Measurements from ENCODE around the gene PKN1.

PKN1 gene

DNA sequence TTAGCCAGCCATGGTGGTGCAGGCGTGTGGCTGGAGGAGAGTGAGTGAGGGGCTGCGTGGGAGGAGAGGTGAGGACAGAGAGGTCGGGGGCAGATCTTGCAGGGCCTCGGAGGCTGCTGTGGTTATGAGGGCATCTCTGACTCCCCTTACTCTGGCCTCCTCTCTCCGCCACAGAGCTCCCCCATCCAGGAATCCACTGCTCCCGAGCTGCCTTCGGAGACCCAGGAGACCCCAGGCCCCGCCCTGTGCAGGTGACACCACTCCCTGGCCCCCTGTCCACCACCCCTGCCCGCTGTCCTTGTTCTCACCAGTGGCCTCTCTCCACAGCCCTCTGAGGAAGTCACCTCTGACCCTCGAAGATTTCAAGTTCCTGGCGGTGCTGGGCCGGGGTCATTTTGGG is 34.3 kb downstream of the PKN1 start:
- no peak for DNase-seq (ENCODE audit: low spot score)

DNA sequence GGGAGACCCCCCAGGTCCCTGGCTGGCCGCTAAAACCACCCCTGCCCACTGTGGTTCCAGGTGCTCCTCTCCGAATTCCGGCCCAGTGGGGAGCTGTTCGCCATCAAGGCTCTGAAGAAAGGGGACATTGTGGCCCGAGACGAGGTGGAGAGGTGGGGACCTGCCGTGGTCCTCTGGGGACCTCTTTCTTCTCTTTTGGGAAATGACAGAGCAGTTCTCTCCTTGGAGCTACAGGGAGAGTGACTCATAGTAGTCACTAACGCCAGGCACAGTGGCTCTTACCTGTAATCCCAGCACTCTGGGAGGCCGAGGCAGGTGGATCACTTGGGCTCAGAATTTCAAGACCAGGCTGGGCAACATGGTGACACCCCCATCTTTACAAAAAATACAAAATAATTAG is 34.7 kb downstream of the PKN1 start:
- DNase-seq (ENCODE audit: low spot score): no peak

DNA sequence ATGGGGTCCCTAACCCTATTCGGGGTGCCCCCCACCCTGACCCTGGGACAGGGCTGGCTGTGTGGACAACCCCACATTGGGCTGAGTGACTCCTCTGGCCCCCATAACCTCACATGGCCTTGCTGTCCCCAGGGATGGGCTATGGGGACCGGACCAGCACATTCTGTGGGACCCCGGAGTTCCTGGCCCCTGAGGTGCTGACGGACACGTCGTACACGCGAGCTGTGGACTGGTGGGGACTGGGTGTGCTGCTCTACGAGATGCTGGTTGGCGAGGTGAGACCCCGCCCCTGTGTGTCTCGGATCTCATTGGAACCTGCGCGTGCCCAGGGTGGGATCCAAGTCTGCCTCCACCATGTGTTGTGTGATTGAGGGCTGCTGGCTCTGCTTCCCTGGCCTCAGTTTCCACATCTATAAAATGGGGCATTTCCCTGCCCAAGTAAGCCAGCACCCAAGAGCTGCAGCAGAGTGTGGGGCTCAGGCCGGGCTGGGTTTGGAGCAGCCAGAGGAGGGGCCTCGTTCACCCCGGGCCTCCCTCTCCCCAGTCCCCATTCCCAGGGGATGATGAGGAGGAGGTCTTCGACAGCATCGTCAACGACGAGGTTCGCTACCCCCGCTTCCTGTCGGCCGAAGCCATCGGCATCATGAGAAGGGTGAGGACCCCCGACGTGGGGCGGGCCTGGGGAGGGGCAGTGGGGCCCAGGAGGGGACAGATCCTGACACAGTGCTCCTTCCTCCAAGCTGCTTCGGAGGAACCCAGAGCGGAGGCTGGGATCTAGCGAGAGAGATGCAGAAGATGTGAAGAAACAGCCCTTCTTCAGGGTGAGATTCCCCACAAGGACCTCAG is 37.1 kb downstream of the PKN1 start:
- no peak for DNase-seq (ENCODE audit: low spot score)

DNA sequence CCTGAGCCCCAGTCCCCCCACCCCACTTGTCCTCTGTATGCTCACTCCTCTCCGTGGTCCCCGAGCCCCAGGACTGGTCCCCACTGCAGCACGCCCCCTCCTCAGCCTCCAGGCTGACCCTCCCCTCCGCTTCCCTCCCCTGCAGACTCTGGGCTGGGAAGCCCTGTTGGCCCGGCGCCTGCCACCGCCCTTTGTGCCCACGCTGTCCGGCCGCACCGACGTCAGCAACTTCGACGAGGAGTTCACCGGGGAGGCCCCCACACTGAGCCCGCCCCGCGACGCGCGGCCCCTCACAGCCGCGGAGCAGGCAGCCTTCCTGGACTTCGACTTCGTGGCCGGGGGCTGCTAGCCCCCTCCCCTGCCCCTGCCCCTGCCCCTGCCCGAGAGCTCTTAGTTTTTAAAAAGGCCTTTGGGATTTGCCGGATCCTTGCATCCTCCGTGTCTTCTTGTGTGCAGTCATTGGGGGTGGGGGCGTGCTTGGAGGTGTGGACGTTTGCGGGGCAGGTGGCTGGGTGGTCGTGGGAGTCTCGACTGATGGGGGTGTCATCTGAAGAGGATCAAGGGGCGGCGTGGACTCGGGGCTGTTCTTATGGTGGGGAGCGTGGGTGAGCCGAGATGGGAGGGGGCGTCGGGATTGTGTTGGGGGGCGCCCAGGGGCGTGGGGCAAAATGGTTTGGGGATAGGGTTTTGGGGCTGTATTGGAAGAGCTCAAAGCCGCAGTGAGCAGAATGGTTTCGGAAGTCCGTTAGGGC is 38.5 kb downstream of the PKN1 start:
- DNase-seq (ENCODE audit: low spot score): no peak

DNA sequence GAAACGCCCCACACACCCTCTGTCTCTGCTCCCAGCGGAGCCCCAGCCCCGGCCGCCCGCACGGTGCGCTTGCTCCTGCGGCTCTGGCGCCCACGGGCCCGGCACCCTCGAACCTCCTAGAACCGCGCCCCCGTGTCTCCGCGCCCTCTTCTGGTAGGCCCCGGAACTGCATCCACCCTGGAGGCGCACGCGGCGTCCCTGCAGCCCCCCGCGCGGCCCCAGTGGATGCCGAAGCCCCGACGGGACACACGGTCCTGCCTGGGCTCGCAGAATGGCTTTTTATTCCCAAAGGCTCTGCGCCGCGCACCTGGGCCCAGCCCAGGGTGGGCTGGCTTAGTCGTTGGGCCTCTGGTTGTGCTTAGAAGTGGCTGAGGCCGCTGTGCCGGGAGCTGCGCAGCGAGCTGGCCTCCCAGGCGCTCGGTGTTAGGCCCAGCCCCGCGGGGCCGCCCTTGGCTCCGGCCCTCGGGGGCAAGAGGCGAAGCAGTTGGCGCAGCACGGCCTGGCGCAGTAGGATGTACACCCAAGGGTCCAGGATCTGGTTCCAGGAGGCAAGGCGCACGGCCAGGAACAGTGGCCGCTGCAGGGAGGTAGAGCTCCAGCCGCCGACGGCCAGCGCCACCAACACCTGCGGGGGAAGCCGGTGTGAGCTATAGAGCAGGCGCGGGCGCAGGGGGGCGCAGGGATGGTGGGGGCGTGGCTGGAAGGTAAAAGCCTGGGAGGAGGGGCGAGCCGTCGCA is 39.3 kb downstream of the PKN1 start:
- peak; percentile 82 for DNase-seq (ENCODE audit: low spot score)

DNA sequence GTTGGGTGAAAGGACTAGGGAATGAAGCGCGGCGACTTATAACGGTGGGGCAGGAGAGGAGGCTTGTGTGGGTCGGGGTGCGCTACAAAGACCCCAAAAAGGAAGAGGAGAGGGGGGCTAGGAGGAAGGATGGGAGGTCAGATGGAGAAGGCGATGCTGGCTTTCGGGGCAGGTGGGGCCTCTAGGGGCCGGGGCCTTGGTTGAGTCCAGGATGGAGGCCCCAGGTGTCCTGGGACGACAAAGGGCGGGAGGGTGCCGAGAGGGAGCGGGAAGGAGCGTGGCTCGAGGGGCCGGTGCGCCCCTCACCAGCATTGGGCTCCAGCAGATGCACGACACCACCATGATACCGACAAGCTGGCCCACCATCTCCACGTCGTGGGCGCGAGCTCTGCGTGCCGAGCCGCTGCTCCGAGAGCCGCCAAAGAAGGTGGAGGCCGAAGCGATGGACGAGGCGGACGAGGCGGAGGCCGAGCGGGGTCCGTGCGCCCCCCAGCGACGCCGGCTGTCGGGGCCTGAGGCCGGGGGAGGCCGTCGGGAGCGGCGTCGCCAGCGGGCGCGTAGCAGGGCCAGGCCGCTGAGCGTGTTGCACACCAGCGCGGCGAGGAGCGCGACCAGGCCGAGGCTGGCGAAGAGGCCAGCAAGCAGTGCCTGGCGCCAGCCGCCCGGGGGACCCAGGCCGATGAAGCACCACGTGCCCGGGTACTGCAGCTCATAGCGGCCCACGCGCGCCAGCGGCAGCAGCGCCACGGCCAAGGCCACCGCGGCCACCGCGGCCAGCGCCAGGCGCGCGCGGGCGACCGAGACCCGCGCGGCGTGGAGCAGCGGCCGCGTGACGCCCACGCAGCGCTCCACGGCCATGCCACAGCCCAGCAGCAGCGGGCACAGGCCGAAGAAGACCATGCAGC is 40.2 kb downstream of the PKN1 start:
- DNase-seq (ENCODE audit: low spot score): no peak

DNA sequence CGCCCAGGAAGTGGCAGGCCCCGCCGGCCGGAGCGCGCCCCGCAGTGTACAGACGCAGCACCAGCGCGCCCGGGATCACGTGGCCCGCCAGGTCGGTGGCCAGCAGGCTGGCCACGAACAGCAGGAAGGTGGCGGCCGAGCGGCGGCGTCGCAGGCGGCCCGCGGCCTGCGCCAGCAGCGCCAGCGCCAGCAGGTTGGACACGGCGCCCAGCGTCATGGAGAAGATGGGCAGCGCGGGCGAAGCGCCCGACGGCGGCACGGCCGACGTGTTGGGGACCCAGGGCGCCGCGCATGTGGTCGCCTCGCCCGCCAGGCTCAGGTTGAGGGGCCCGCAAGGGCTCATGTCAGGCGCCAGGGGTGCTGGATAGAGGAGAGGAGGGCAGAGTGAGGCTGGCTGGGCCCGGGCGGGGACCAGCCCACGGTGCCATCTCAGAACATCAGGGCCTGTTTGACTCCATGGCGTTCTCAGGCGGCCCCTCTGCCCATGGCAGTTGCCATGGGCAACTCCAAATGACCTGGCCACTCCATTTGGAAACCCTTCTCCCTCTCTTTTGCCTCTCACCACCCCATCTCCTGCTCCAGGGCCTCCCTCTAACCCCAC is 41.0 kb downstream of the PKN1 start:
- DNase-seq (ENCODE audit: low spot score): no peak

DNA sequence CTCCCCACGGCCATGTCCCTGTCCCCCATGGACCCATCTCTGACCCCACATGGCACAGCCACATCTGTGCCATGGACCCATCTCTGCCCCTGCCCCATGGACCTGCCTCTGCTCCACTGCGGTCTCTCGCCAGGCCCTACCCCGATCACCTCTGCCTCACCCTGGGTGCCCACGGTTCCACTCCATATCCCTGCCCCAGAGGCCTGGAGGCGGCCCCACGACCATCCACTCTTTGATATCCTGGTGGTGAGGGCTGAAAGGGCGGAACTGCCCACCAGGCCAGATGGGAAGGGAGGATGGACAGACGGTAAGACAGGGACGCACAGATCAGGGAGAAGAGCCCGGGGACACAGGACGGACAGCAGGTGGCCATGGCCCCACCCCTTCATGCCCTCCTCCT is 41.7 kb downstream of the PKN1 start:
- no peak for DNase-seq (ENCODE audit: low spot score)

DNA sequence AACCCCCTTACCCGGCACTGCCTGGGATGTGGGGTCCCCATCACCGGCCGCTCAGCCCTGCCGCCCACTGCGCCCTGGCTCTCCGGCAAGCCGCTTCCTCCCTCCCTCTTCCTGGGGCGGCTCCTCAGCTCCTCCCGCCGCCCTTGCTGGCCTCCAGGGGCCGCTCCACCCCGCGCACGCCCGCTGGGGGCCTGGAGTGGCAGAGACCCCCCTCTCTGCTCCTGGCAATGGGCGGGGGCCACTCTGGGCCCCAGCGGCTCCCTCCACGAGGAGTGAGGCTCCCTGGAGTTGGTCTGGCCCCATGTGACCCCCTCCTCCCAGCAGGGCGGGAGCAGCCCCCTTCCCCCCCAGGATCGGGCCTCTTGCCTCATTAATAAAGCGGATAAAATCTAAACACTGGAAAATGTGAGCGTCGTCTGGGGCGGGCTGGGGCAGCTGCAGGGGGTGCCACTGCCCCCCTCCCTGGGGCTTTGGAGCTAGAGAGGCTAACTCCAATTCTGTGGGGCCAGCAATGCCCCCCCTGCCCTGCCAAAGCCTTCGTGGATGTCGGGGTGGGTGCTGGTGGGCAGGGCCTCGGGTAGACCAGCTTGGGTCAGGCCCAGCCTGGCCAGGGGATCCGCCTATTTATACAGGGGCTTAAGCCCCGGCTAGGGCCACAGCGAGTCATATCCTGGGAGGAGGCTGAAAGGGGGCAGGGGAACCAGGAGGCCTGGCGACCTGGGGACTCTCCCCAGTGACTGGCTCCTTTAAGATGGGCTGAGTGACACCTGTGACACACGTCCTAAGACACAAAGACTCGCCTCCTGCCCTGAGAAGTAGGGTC is 42.4 kb downstream of the PKN1 start, which contains the start of gene PTGER1:
Gene PTGER1, minus strand, starts transcription at position 104 of the 823 bp plus-strand sequence. CDS start 1,034 bp downstream, outside the sequence.
- peak; percentile 58 for DNase-seq (ENCODE audit: low spot score)

DNA sequence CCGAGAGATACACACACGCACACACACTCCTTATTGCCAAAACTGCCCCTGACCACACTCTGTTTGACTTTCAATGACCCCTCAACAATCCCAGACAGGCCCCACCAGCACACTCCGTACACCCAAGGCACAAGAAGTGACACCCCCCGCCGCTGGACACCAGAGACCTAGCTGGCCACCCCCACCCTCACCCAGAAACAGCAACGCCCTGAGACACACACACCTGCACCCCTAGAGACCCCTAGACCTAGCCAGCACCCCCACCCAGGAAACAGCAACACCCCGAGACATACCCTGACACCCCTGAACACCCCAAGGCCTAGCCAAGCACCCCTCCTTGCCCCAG is 43.2 kb downstream of the PKN1 start:
- no peak for DNase-seq (ENCODE audit: low spot score)

DNA sequence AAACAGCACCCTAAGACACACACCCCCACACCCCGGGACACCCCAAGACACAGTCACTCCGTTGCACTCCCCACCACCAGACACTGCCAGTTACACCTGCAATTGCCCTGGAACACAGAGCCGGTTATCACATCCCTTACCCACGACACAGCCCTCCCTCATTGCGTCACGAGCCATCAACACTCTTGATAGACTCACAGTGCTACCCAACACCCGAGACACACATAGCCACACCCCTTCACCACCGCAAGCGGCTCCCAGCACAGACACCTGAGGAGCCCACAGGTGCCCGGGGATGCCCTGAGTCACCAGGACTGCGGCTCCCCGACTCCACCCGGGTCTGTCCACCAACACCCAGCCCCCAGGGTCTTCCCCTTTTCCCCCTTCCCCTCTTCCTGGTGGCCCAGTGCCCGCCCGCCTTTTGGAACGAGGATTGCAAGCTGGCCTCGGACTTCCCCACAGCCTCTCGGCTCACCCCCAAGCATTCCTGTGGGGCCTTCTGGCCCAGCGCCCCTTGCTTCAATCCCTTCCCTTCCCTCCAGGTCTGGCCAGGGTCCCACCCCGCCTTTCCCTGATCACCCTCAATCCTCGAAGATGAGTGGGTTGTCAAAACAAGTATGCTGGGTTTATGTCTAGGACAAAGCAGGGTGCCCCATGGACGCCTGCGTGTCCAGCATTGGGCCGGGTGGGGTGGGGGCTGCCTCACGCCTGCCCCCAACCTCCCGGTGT is 43.7 kb downstream of the PKN1 start:
- DNase-seq (ENCODE audit: low spot score): peak; percentile 80

DNA sequence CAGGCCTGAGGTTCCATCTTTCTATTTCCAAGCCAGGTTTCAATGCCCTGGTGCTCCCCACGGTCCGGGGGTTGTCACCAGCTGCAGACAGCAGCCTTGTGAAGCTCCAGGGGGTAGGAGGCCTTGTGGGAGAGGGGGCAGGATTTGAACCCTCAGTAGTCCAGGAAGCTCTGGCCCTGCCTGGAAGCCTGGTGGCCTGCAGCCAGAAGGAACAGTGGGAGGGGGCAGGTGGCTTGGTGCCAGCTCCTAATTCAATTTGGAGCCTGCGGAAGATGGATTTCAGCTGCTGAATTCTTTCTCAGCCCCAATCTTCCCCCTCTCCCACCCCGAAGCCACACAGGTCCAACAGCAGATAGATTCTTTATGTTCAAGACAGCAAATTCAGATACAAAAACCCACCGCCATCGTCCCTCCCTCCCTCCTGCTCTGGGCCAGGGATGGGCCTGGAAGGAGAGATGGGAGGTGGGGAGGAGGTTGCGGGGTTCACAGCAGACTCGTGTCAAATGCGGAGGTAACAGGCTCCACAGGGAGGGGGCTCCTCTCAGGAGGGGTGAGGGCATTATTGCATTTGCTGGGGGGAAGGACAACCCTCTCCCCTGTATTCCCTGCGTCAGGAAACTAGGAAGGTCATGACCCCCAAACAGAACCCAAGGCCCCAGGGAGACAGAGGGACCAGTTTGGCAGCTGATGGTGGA is 44.5 kb downstream of the PKN1 start:
- DNase-seq (ENCODE audit: low spot score): no peak

DNA sequence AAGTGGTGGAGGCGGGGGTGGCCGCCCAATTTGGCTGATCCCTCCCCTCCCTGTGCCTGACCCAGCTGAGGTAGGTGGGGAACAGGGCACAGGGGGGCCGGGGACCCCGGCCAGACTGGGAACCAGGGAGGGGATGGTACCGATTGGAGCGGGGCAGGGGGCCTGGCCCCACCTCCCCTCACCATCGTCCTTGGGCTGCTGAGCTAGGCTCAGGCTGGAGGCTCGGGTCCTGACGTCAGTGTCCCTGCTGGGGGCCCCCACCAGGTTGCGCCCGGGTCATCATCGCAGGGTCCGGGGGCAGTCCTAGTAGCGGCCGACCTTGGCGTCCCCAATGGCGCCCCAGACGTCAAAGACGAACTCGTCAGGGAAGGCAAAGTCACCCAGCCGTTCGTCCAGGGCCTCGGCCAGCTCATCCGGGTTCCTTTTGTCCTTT is 45.0 kb downstream of the PKN1 start:
- no peak for DNase-seq (ENCODE audit: low spot score)

DNA sequence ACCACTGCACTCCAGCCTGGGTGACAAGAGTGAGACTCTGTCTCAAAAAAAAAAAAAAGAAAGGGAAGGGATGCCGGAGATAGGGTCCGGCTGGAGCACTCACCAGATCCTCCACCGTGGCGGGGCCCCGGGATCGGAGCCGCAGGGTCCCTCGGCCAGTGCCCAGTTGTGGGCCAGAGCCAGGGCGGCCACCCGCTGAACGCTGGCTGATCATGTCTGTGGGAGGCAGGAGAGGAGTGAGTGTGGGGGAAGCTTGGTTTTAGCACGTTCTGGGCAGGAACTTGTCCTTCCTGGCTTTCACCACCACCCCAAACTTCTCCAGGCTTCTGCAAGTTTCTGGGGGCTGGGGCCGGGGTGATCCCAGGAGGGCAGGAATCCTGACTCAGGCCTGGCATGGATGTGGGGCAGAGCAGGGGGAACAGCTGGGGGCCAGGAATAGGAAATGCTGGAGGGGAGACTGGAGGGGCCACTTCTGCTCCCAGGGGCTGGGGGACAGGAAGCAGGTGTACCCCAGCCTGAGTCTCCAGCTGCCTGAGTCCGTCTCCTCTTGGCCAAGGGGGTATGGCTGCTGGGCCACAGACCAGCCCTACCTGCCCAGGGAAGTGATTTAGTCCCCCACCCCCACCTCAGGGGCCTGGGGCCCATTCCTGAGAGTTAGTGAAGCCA is 46.3 kb downstream of the PKN1 start:
- no peak for DNase-seq (ENCODE audit: low spot score)

DNA sequence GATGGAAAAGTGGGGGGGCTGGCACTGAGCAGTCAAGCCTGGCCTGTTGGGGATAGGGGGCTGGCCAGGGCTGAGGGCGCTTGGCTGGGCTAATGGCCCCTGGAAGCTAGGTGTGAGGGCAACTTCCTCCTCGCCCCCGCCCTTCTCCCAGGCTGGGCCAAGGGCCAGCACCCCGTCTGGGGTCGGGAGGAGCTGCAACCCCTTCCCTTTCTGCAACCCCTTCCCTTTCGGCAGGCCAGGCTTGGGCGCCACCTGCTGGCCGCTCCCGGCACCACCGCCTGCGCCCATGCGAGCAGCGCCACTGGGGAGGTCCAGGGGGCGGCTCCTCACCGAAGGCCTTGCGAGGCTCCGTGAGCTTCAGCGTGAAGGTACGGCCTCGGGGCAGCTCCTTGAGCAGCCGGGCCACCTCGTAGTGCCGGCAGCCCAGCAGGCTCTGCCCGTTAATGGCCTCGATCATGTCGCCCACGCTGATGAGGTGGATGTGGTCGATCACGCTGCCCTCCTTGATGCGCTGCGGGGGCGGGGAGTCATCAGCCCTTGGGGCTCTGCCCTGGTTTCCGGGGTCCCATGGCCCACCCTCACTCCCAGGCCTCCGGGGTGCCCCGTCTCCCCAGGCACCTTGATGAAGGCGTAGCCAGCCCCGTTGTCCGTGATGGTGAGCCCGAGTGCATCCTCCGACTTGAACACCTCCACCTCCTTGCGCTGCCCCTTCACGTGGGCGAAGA is 47.0 kb downstream of the PKN1 start:
- DNase-seq (ENCODE audit: low spot score): peak; percentile 45

DNA sequence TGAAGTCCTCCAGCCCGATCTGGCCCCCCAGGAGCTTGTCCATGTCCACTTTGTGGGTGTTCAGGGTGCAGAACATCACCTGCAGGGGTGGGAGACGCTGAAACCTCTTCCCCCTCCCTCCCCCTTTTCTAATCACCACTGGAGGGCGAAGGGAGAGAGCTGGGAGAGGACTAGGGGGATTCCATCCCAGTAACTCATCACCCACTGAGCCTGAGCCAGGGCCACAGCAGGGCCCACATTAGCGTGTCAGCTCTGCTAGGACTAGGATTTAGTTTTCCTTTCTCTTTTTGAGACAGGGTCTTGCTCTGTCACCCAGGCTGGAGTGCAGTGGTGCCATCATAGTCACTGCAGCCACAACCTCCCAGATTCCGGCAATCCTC is 47.6 kb downstream of the PKN1 start:
- DNase-seq (ENCODE audit: low spot score): no peak

DNA sequence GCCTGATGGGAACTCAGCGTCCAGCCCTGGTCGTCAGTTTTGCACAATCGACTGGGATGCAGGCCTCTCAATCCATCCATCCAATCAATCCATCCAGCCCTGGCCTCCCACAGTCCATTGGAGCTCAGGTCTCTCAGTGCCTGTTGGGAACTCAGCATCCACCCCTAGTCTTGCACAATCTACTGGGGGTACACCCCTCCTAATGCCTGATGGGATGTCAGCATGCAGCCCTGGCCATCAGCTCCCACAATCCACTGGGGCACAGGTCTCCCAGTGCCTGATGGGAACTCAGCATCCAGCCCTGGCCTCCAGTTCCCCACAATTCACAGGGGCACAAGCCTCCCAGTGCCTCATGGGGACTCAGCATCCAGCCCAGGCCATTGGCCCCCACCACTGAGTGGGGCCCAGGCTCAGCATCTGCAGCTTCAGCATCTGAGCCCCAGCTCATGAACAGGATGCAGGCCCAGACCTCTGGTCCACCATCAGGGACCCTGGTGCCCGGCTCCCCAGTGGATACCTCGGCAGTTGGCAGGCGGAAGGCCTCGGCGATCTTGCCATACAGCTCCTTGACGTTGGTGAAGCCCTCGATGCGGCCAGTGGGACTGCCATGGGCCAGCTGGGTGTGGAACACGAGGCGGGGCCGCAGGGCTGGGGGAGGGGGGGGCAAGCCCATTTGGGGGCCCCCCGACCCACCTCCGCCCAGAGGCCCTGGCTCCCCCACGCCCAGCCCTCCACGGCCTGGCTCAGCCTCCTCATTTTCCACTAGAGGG is 49.3 kb downstream of the PKN1 start:
- DNase-seq (ENCODE audit: low spot score): no peak

Data from AG08395 (cell line).